NCI-H82 treated with DMSO at 0.1 percent for 48 hours (cell line): ENCODE data around the gene KRTAP6-2.

Experiments
- DNase-seq: peaks from one replicate; lab custom pipeline; 2025; ENCODE audit not compliant: unreplicated experiment; lab: John Stamatoyannopoulos, UW

Gene KRTAP6-2

DNA sequence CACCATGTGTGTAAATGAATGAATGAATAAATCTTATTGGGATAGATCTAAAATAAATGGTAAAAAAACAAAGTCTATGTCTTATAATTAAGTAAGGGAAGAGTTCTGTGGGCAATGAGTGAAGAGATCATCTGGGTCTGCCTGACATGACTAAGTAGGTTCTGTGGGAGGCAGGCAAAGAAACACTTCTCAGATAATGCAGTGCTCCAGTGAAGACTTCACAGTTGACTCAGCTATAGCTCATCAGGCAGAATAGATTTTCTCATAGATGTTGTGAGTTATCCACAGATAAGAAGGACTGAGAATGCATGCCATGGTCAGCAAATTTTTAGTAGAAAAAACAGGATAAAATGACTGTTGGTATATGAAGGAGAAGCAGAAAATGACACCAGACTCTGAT, 20.9 kb downstream of the KRTAP6-2 start:
- no peak for DNase-seq

DNA sequence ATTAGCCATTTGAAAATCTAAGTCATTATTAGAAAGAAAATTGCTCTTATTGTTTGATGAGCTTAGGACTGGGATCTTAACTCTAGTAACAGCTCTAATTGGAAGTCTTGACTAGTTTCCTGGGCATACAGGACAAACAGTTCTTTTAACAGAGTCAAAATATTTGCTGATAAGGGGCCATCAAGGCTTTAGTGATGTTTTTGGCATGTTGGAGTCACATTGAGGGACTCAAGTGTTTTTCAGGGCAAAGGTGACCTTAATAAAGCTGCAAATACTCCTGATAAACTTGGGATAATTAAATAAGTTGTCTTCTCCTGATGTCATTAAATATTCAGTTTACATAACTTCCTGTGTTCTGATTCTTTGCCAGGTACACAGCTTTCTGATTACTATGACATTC, 31.1 kb downstream of the KRTAP6-2 start:
- DNase-seq: no peak

DNA sequence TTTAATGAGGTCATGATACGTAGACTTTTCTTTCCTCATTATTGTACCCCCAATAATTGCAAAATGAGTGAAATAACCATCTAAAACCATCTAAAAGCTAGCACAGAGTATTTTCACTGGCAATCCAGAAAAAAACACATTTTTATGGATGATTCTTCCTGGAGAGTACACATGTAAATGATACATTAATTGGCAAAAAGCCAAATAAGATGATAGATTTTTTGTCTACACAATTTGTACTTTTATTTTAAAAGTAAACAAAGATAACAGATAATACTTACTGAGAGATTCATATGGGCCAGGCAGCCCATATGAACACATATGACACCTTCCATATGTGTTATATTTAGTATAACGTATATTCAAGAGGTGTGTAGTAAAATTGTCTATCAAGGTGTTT, 35.1 kb downstream of the KRTAP6-2 start:
- no peak for DNase-seq

DNA sequence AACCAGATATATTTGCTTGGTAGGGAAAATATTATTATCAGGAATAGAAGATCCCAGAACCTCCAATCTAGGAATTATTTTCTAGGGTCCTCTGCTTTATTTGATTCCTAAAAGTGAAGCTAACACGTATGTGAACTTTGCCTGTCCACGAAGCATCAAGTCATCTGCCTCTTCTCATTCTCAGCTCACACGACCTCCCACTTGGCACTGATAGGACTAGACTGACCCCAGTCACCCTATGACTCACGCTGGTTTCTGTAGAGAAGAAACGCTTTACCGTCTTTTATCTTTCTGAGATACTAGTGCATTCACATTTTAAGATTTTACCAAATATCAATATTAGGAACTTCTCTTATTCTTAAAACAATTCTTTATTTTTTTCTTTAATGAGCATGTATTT, 35.6 kb downstream of the KRTAP6-2 start:
- DNase-seq: no peak

DNA sequence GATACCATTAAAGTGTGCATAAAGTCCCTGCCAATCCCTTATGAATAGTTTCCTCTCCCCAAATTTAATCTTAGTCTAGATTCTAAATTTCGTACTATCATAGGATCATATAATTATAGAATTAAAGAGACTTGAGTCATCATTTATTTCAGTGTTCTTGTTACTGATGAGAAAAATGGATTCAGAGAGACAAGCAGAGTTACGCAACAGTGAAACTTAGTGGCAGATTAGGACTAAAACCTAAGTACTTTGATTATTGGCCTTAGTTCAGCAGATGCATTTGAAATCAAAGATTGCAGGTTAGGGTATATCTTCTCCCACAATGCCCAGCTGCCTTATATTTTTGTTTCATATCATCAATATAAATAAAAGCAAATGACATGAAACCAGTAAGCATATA, 36.7 kb downstream of the KRTAP6-2 start:
- no peak for DNase-seq

DNA sequence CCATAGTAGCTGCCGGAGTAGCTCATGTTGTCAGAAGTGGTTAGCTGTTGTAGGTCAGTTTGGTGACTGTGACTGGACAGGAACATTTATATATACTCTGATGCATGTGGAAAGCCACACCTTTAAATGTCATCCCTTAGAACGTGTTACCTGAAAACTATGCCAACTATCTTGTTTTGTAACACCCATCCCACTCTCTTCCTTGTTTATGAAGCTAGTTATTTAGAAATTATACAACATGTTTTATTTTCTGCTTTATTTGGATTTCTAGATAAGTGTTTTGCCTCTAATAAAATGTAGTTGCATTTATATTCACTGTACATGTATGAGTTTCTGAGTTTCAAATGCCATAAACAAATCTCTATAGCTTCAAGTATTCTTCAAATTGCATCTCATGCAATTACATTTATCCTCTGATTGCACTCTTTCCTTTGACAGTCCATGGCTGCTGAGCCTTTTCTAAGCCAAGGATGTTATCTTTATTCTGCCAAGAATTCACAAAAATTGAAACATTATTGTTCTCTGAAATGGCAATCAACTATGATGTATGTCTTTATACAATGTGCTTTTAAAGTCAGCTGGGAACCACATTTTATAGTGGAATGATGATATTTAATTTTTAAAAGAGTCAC, 37.3 kb downstream of the KRTAP6-2 start, which contains the start of gene KRTAP19-7:
Gene KRTAP19-7 (minus strand): TSS at position 51 of the 632 bp plus-strand sequence. CDS start 25 bp downstream, at position 26.
- DNase-seq: no peak

DNA sequence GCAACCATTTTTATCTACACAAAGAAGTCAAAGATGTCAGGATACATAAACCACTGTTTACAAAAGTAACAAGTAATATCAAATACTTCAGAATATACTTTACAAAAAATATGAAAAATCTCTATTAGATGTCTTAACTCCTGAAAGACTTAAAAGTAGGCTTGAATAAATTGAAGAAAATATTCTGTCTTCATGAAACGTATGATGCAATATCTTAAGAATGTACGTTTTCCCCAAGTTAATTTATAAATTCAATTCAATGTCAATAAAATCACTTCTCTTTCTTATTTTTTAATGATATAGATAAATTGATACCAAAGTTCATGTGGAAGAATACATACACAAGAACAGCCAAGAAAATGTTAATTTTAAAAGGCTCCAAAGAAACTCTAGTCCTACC, 43.6 kb downstream of the KRTAP6-2 start:
- DNase-seq: no peak

DNA sequence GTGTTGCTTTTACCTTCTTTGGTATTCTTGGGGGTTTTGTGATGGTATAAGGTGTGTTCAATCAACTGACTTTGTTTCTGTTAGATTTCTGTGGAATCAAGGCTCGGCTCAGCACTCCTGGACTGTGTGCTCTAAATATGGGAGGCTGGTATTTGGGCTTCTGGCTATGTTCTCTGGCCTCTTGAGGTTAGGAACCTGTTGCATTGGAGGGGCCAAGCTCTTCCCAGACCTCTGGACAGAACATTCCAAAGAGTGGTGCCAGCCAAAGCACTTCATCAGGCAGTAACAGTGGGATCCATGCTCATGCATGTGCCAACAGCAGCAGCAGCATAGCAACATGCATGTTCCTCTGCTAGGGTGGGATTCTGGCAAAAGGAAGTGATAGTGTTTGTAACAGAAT, 45.9 kb downstream of the KRTAP6-2 start:
- no peak for DNase-seq
